Psoas muscle (tissue), 8 donors: ENCODE results near the gene NPNT. TPM values are rescaled to one million over a fixed set of nuclear protein-coding genes. Genes with fewer than 3 reads are reported as not detected.

Experiments
- ATAC-seq, 4 donors: fragments of 200-7000 bp; cut with Tn5 transposase; one replicate each; pipeline ENCODE4 v1.9.1; 2020; ENCODE audit warnings: moderate library complexity in 3 of 4, mild to moderate bottlenecking in 2 of 4
- DNase-seq, 2 donors: peaks; one replicate each; pipeline ENCODE4 v3.0.0-alpha.2; 2020
- H3K27ac ChIP-seq: fragments of 200-600 bp; one replicate; pipeline ENCODE4 v1.8.0; 2022
- H3K27me3 ChIP-seq, 3 donors: fragments of 200-600 bp in 1 of 3; one replicate each; pipeline versions ENCODE4 v1.6.1 to v1.8.0; 2013 to 2022; ENCODE audit warnings: low read length in 2 of 3, mild to moderate bottlenecking in 2 of 3, moderate library complexity in 1 of 3; ENCODE audit not compliant: insufficient read depth in 3 of 3
- H3K36me3 ChIP-seq, 2 donors: fragments of 200-600 bp in 1 of 2; one replicate each; pipeline versions ENCODE4 v1.6.1 to v1.8.0; 2013 to 2022; ENCODE audit warnings: low read depth in 1 of 2, mild to moderate bottlenecking in 1 of 2, moderate library complexity in 1 of 2; ENCODE audit not compliant: insufficient read depth in 1 of 2
- H3K4me1 ChIP-seq: fragments of 200-600 bp; one replicate; pipeline ENCODE4 v1.8.0; 2022
- H3K4me3 ChIP-seq: fragments of 200-600 bp; one replicate; pipeline ENCODE4 v1.8.0; 2022; ENCODE audit warnings: mild to moderate bottlenecking
- H3K9me3 ChIP-seq: fragments of 200-600 bp; one replicate; pipeline ENCODE4 v1.8.0; 2022
- CTCF ChIP-seq: fragments of 200-600 bp; IDR thresholded peaks from one replicate; pipeline ENCODE4 v1.8.0; 2022; ENCODE audit warnings: antibody characterized with exemption
- WGBS, 3 donors: extraction: QIAGEN DNeasy Blood & Tissue Kit; methylation state at CpG; one replicate each; pipeline versions ENCODE4 v1.1.6 to v1.1.7; 2013; 5-methylcytosine and 5-hydroxymethylcytosine counted together
- intact Hi-C, 2 donors: fragments of 100-400 bp; cut with DNase I; formaldehyde crosslinking; loops; one replicate each; pipeline versions ENCODE4 v1.11.0 to v1.14.2; 2022
- polyA plus RNA-seq, 3 donors: library from polyadenylated mRNA; stranded (reverse); fragments of 200-250 nt; gene quantifications; one replicate each; pipeline ENCODE4 v1.2.3, GENCODE V29; 2013
- total RNA-seq, 4 donors: library from RNA; stranded (reverse); fragmentation: NEBNext Ultra II Directional in 2 of 4; extraction: Animal tissue kit (Norgen Biotek cat#: 25700) in 2 of 4; gene quantifications; one replicate each; pipeline versions ENCODE4 v1.2.1 to v1.2.4, GENCODE V29; 2021 to 2023
- donor health status: healthy with polysubstance abuse.
- donor health status: DM: no; HTN: no; CAD: no; lungs with moderate emphysema.
- donor health status: Bipolar disorder and iron deficiency.
- donor health status: healthy.
- donor health status: DM: yes; HTN: yes; CAD: no.
- donor health status: DM: no; HTN: no; CAD: no.
- donor health status: DM: no; HTN: no; CAD: no.
- donor health status: DM: yes; HTN: yes; CAD: no.

NPNT gene
- total and polyA plus RNA-seq, 7 donors = 0.98 to 18.8 (median 4.1) TPM

- DNase-seq (no peak), ATAC-seq (no peak)
- TF ChIP-seq CTCF = no peak
- intact Hi-C loops = no loop called here
- Histone ChIP-seq H3K27me3 (no peaks in the 10 kb centered on the region), H3K4me3 (no peak overlapping the region), H3K4me1 (no peaks in the 10 kb centered on the region), H3K27ac (no peak overlapping the region), H3K9me3 (no peaks in the 10 kb centered on the region), H3K36me3 (no peaks in the 10 kb centered on the region)
- WGBS, 3 donors = 71 to 93% (median 87%) methylated on average over 5 of the region's 5 CpGs
Measured at GRCh38 chr4:105950701-105951100, 55.4 kb downstream of the NPNT start.

GRCh38 chr4:105951198-105951597 lies 55.9 kb downstream of the NPNT start:
- intact Hi-C loops = no loop called here
- no peaks in the 10 kb centered on the region for H3K4me1 ChIP-seq
- no peaks in the 10 kb centered on the region for H3K36me3 ChIP-seq
- no peak for TF ChIP-seq CTCF
- no peaks in the 10 kb centered on the region for H3K9me3 ChIP-seq
- H3K27ac ChIP-seq = no peak overlapping the region
- H3K4me3 ChIP-seq = no peak overlapping the region
- H3K27me3 ChIP-seq = no peaks in the 10 kb centered on the region
- DNase-seq = no peak
- 59 to 63% (median 60%) methylated on average over 3 of the region's 3 CpGs for WGBS, 3 donors
- no peak for ATAC-seq

GRCh38 chr4:105952591-105952990 lies 57.3 kb downstream of the NPNT start:
- ATAC-seq = no peak
- H3K27me3 ChIP-seq = no peaks in the 10 kb centered on the region

GRCh38 chr4:105956569-105956968 lies 61.3 kb downstream of the NPNT start:
- ATAC-seq (peak; percentile 72 to 91 (median 82)), DNase-seq (no peak)
- no peak for TF ChIP-seq CTCF
- intact Hi-C loops = loop anchor here in 1 of 2 donors (2.0 kb wide), 1 partner anchor 60 kb away; no protein-coding TSS in a partner anchor
- 20 to 31% (median 29%) methylated on average over 4 of the region's 4 CpGs for WGBS, 3 donors
- Histone ChIP-seq H3K27me3 (no peaks in the 10 kb centered on the region), H3K4me1 (no peaks in the 10 kb centered on the region), H3K9me3 (no peaks in the 10 kb centered on the region), H3K4me3 (peak overlapping the region; percentile 23), H3K27ac (no peak overlapping the region), H3K36me3 (no peaks in the 10 kb centered on the region)

More at GRCh38 chr4:105952591-105952990, 57.3 kb downstream of the NPNT start:
- Histone ChIP-seq H3K9me3 (no peaks in the 10 kb centered on the region), H3K27ac (no peak overlapping the region), H3K4me1 (no peaks in the 10 kb centered on the region), H3K36me3 (no peaks in the 10 kb centered on the region), H3K4me3 (no peak overlapping the region)
- DNase-seq = no peak
- TF ChIP-seq CTCF = no peak
- 66 to 83% (median 72%) methylated on average over 3 of the region's 3 CpGs for WGBS, 3 donors
- intact Hi-C loops = no loop called here

- H3K27me3 ChIP-seq = no peaks in the 10 kb centered on the region
- WGBS, 3 donors = 86 to 88% (median 88%) methylated on average over 4 of the region's 4 CpGs
- no peaks in the 10 kb centered on the region for H3K36me3 ChIP-seq
- no peak for ATAC-seq
- intact Hi-C loops = loop anchor here in 1 of 2 donors (2.0 kb wide), 1 partner anchor 61 kb away; no protein-coding TSS in a partner anchor
- DNase-seq = no peak
- no peak overlapping the region for H3K4me3 ChIP-seq
- H3K4me1 ChIP-seq = no peaks in the 10 kb centered on the region
- H3K9me3 ChIP-seq = no peaks in the 10 kb centered on the region
- H3K27ac ChIP-seq = no peak overlapping the region
- TF ChIP-seq CTCF = no peak
Measured at GRCh38 chr4:105957680-105958079, 62.4 kb downstream of the NPNT start.
